Sigmoid colon (tissue), 7 donors: ENCODE measurements around the gene FABP7. TPM values are rescaled to one million over a fixed set of nuclear protein-coding genes. Genes with fewer than 3 reads are reported as not detected.

Experiments used
- DNase-seq: peaks from one replicate; pipeline ENCODE4 v3.0.0-alpha.2; 2019
- H3K27ac ChIP-seq, 4 donors: fragments of 200-600 bp; sonication (generic); one replicate each; pipeline ENCODE4 v1.5.1; 2016 to 2019; ENCODE audit warnings: mild to moderate bottlenecking in 1 of 4
- H3K27me3 ChIP-seq, 3 donors: fragments of 200-600 bp; sonication (generic); one replicate each; pipeline ENCODE4 v1.5.1; 2019; ENCODE audit warnings: mild to moderate bottlenecking in 1 of 3
- H3K36me3 ChIP-seq, 4 donors: fragments of 200-600 bp; sonication (generic); one replicate each; pipeline ENCODE4 v1.5.1; 2016 to 2019
- H3K4me1 ChIP-seq, 4 donors: fragments of 200-600 bp; sonication (generic); one replicate each; pipeline ENCODE4 v1.5.1; 2017 to 2019
- H3K4me3 ChIP-seq, 4 donors: fragments of 200-600 bp; sonication (generic); one replicate each; pipeline ENCODE4 v1.5.1; 2017 to 2019; ENCODE audit warnings: mild to moderate bottlenecking in 2 of 4, moderate library complexity in 1 of 4
- H3K9me3 ChIP-seq, 4 donors: fragments of 200-600 bp in 3 of 4; sonication (generic) in 3 of 4; one replicate each; pipeline versions ENCODE4 v1.5.1 to v1.6.1; 2013 to 2019
- CTCF ChIP-seq, 4 experiments: fragments of 450-650 bp in 3 of 4; fragments of 200-600 bp in 1 of 4; IDR thresholded peaks; one replicate each; pipeline ENCODE4 v1.5.1; 2016 to 2019; ENCODE audit warnings: antibody characterized with exemption in 4 of 4, mild to moderate bottlenecking in 3 of 4, moderate library complexity in 2 of 4
- EP300 ChIP-seq, 4 donors: sonication (generic); formaldehyde crosslinking; IDR thresholded peaks; one replicate each; pipeline ENCODE4 v1.6.1; 2017; ENCODE audit warnings: antibody characterized with exemption in 4 of 4
- POLR2A ChIP-seq, 2 donors: fragments of 450-650 bp; IDR thresholded peaks; one replicate each; pipeline ENCODE4 v1.6.1; 2016; ENCODE audit warnings: antibody characterized with exemption in 2 of 2, mild to moderate bottlenecking in 2 of 2, moderate library complexity in 2 of 2
- POLR2AphosphoS5 ChIP-seq, 4 donors: sonication (generic); formaldehyde crosslinking; IDR thresholded peaks; one replicate each; pipeline ENCODE4 v1.6.1; 2017; ENCODE audit warnings: antibody characterized with exemption in 4 of 4
- whole genome bisulfite sequencing, 2 donors: extraction: QIAGEN DNeasy Blood & Tissue Kit; methylation state at CpG; one replicate each; pipeline ENCODE4 v1.1.7; 2013; 5-methylcytosine and 5-hydroxymethylcytosine counted together
- intact Hi-C: fragments of 100-400 bp; cut with DNase I; formaldehyde crosslinking; loops from one replicate; pipeline ENCODE4 v1.15.1; 2023
- polyA plus RNA-seq, 3 donors: library from polyadenylated mRNA; stranded (reverse); fragments of 200-250 nt; gene quantifications; one replicate each; pipeline ENCODE4 v1.2.3, GENCODE V29; 2013
- total RNA-seq, 4 donors: library from RNA; depleted of rRNA; stranded (reverse); fragments of >200 nt; gene quantifications; one replicate each; pipeline ENCODE4 v1.1.0, GENCODE V29; 2016
- donor health status: healthy with polysubstance abuse.
- donor health status: Bipolar disorder and iron deficiency.
- donor health status: healthy.

Gene FABP7
- total and polyA plus RNA-seq, 7 donors, result not detected

GRCh38 chr6:122734529-122735395 is 44.8 kb upstream of the FABP7 start:
- Histone ChIP-seq H3K36me3 (no peaks in the 10 kb centered on the region), H3K27me3 (no peaks in the 10 kb centered on the region), H3K4me1 (no peaks in the 10 kb centered on the region), H3K4me3 (no peak overlapping the region), H3K9me3 (no peaks in the 10 kb centered on the region), H3K27ac (no peak overlapping the region)
- 62 to 70% methylated on average over 10 of the region's 10 CpGs for WGBS, 2 donors
- no peak for DNase-seq
- TF ChIP-seq POLR2A (IDR thresholded peaks at IDR 0.05) (no peak), EP300 (IDR thresholded peaks at IDR 0.05) (no peak), CTCF (IDR thresholded peaks at IDR 0.05) (no peak), POLR2AphosphoS5 (IDR thresholded peaks at IDR 0.05) (no peak)
- intact Hi-C loops, result loop anchor here (10.0 kb wide), 1 partner anchor 580 kb away; no protein-coding TSS in a partner anchor

- 77% methylated on average over 4 of the region's 4 CpGs for WGBS, 2 donors
- no peaks in the 10 kb centered on the region for H3K36me3 ChIP-seq
- no peaks in the 10 kb centered on the region for H3K9me3 ChIP-seq
- TF ChIP-seq POLR2A (IDR thresholded peaks at IDR 0.05), result no peak
- no peak for TF ChIP-seq POLR2AphosphoS5 (IDR thresholded peaks at IDR 0.05)
- no peak for TF ChIP-seq CTCF (IDR thresholded peaks at IDR 0.05)
- TF ChIP-seq EP300 (IDR thresholded peaks at IDR 0.05), result no peak
- DNase-seq, result no peak
- H3K27ac ChIP-seq, result no peak overlapping the region
- no peak overlapping the region for H3K4me3 ChIP-seq
- no peaks in the 10 kb centered on the region for H3K4me1 ChIP-seq
- intact Hi-C loops, result loop anchor here (10.0 kb wide), 1 partner anchor 579 kb away; no protein-coding TSS in a partner anchor
- H3K27me3 ChIP-seq, result no peaks in the 10 kb centered on the region
Measured at GRCh38 chr6:122735582-122735981, 43.9 kb upstream of the FABP7 start.

GRCh38 chr6:122736163-122736562 is 43.4 kb upstream of the FABP7 start:
- Histone ChIP-seq H3K27me3 (no peaks in the 10 kb centered on the region), H3K4me1 (no peaks in the 10 kb centered on the region), H3K4me3 (no peak overlapping the region), H3K36me3 (no peaks in the 10 kb centered on the region), H3K9me3 (no peaks in the 10 kb centered on the region), H3K27ac (no peak overlapping the region)
- TF ChIP-seq POLR2AphosphoS5 (IDR thresholded peaks at IDR 0.05) (no peak), CTCF (IDR thresholded peaks at IDR 0.05) (no peak), POLR2A (IDR thresholded peaks at IDR 0.05) (no peak), EP300 (IDR thresholded peaks at IDR 0.05) (no peak)
- intact Hi-C loops, result loop anchor here (10.0 kb wide), 1 partner anchor 579 kb away; no protein-coding TSS in a partner anchor
- no peak for DNase-seq
- WGBS, 2 donors, result 76 to 78% methylated on average over 4 of the region's 4 CpGs

GRCh38 chr6:122736616-122737015 is 42.9 kb upstream of the FABP7 start:
- Histone ChIP-seq H3K36me3 (no peaks in the 10 kb centered on the region), H3K4me3 (no peak overlapping the region), H3K27me3 (no peaks in the 10 kb centered on the region), H3K27ac (no peak overlapping the region), H3K9me3 (no peaks in the 10 kb centered on the region), H3K4me1 (no peaks in the 10 kb centered on the region)
- 11 to 52% methylated on average over 3 of the region's 3 CpGs for WGBS, 2 donors
- TF ChIP-seq POLR2AphosphoS5 (IDR thresholded peaks at IDR 0.05) (no peak), CTCF (IDR thresholded peaks at IDR 0.05) (no peak), EP300 (IDR thresholded peaks at IDR 0.05) (no peak), POLR2A (IDR thresholded peaks at IDR 0.05) (no peak)
- intact Hi-C loops, result loop anchor here (10.0 kb wide), 1 partner anchor 578 kb away; no protein-coding TSS in a partner anchor
- DNase-seq, result no peak
